Transverse colon (tissue), 4 donors: ENCODE results near the gene TARM1. TPM values are rescaled to one million over a fixed set of nuclear protein-coding genes. Genes with fewer than 3 reads are reported as not detected.

ENCODE experiments used
- DNase-seq: peaks from one replicate; pipeline ENCODE4 v3.0.0-alpha.2; 2019
- H3K27ac ChIP-seq, 4 donors: fragments of 200-600 bp; sonication (generic); 2 replicates each; pipeline ENCODE4 v1.5.1; 2016 to 2018; ENCODE audit warnings: inconsistent platforms in 4 of 4
- H3K27me3 ChIP-seq: fragments of 200-600 bp; sonication (generic); 2 replicates; pipeline ENCODE4 v1.5.1; 2017; ENCODE audit warnings: inconsistent platforms
- H3K36me3 ChIP-seq, 4 donors: fragments of 200-600 bp; sonication (generic); 2 replicates each; pipeline ENCODE4 v1.5.1; 2017 to 2019; ENCODE audit warnings: inconsistent platforms in 4 of 4
- H3K4me1 ChIP-seq, 4 donors: fragments of 200-600 bp; sonication (generic); 2 replicates each; pipeline ENCODE4 v1.5.1; 2017 to 2020; ENCODE audit warnings: inconsistent platforms in 4 of 4
- H3K4me3 ChIP-seq, 4 donors: fragments of 200-600 bp; sonication (generic); 1 replicate in 1 of 4; 2 replicates in 3 of 4; pipeline versions ENCODE4 v1.5.1 to v1.6.1; 2017 to 2019; ENCODE audit warnings: inconsistent platforms in 4 of 4
- H3K9me3 ChIP-seq, 2 donors: fragments of 200-600 bp; sonication (generic); 2 replicates each; pipeline ENCODE4 v1.5.1; 2017 to 2019; ENCODE audit warnings: inconsistent platforms in 2 of 2
- EP300 ChIP-seq: sonication (generic); formaldehyde crosslinking; IDR thresholded peaks from one replicate; pipeline ENCODE4 v1.6.1; 2017; ENCODE audit warnings: antibody characterized with exemption, low read depth
- POLR2A ChIP-seq: fragments of 450-650 bp; IDR thresholded peaks from one replicate; pipeline ENCODE4 v1.6.1; 2016; ENCODE audit warnings: antibody characterized with exemption, mild to moderate bottlenecking, moderate library complexity
- POLR2AphosphoS5 ChIP-seq, 3 donors: sonication (generic); formaldehyde crosslinking; IDR thresholded peaks; one replicate each; pipeline ENCODE4 v1.6.1; 2016; ENCODE audit warnings: antibody characterized with exemption in 3 of 3
- WGBS, 2 donors: methylation state at CpG; one replicate each; pipeline ENCODE4 v1.1.5; 2018; ENCODE audit warnings: low coverage in 1 of 2; 5-methylcytosine and 5-hydroxymethylcytosine counted together
- in situ Hi-C, 4 donors: fragments of 200-750 bp; cut with MboI; loops; one replicate each; pipeline versions ENCODE4 v1.15.0 to v1.15.1; 2017; ENCODE audit warnings: low sequenced_read_pairs in 3 of 4, low pct_ligation_motif_present in 1 of 4, low pct_unique_long_range_greater_than_20kb in 1 of 4
- intact Hi-C: fragments of 100-400 bp; cut with DNase I; formaldehyde crosslinking; loops from one replicate; pipeline ENCODE4 v1.15.1; 2023; ENCODE audit warnings: low total_unique reads
- total RNA-seq, 4 donors: library from RNA; depleted of rRNA; stranded (reverse); fragments of >200 nt; gene quantifications; one replicate each; pipeline ENCODE4 v1.1.0, GENCODE V29; 2016
- TF ChIP-seq, protein P1 (sequence below), 5 experiments: fragments of 200-600 bp in 3 of 5; fragments of 450-650 bp in 2 of 5; sonication (generic) in 3 of 5; IDR thresholded peaks; 1 replicate in 2 of 5; 2 replicates in 3 of 5; pipeline ENCODE4 v1.5.1; 2016 to 2017; ENCODE audit warnings: antibody characterized with exemption in 5 of 5, inconsistent platforms in 3 of 5, mild to moderate bottlenecking in 2 of 5, moderate library complexity in 1 of 5

TARM1 gene
- total RNA-seq, 4 donors from 2014 or later, result not detected

DNA sequence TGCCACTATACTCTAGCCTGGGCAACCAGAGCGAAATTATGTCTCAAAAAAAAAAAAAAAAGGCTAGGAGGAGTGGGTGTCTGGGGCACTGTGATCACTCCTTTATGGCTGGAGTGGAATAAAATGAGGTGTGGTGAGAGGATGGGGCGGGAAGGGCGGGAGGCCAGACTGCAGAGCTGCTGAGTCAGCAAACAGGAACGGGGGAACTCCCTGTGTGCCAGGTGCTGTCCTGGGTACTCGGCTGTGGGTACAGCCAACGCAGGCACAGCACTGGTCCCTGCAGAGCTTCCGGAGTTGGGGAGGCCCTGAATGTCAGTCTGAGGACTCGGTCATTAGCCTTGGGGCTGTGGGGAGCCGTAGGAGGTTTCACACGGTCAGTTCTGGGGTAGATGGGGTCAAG is 40.1 kb upstream of the TARM1 start:
- intact Hi-C loops, result loop anchor here (5.0 kb wide), 1 partner anchor 1151 kb away; no protein-coding TSS in a partner anchor
- H3K27me3 ChIP-seq, result no peaks in the 10 kb centered on the region
- in situ Hi-C loops, result no loop called here
- peaks cover 5 to 9% (median 7%) of the 10 kb centered on the region in 4 donors for H3K4me1 ChIP-seq
- H3K9me3 ChIP-seq, result no peaks in the 10 kb centered on the region
- peaks cover 0 to 57% (median 13%) of the 10 kb centered on the region in 4 donors for H3K36me3 ChIP-seq
- WGBS, 2 donors, result 42 to 61% methylated on average over 2 to 10 of the region's 10 CpGs
- no peak overlapping the region for H3K27ac ChIP-seq
- TF ChIP-seq POLR2AphosphoS5 (IDR thresholded peaks at IDR 0.05), result no peak
- TF ChIP-seq, protein P1, sequence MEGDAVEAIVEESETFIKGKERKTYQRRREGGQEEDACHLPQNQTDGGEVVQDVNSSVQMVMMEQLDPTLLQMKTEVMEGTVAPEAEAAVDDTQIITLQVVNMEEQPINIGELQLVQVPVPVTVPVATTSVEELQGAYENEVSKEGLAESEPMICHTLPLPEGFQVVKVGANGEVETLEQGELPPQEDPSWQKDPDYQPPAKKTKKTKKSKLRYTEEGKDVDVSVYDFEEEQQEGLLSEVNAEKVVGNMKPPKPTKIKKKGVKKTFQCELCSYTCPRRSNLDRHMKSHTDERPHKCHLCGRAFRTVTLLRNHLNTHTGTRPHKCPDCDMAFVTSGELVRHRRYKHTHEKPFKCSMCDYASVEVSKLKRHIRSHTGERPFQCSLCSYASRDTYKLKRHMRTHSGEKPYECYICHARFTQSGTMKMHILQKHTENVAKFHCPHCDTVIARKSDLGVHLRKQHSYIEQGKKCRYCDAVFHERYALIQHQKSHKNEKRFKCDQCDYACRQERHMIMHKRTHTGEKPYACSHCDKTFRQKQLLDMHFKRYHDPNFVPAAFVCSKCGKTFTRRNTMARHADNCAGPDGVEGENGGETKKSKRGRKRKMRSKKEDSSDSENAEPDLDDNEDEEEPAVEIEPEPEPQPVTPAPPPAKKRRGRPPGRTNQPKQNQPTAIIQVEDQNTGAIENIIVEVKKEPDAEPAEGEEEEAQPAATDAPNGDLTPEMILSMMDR (IDR thresholded peaks at IDR 0.05), result no peak
- TF ChIP-seq POLR2A, result no peak
- no peak overlapping the region for H3K4me3 ChIP-seq
- DNase-seq, result peak; percentile 54

DNA sequence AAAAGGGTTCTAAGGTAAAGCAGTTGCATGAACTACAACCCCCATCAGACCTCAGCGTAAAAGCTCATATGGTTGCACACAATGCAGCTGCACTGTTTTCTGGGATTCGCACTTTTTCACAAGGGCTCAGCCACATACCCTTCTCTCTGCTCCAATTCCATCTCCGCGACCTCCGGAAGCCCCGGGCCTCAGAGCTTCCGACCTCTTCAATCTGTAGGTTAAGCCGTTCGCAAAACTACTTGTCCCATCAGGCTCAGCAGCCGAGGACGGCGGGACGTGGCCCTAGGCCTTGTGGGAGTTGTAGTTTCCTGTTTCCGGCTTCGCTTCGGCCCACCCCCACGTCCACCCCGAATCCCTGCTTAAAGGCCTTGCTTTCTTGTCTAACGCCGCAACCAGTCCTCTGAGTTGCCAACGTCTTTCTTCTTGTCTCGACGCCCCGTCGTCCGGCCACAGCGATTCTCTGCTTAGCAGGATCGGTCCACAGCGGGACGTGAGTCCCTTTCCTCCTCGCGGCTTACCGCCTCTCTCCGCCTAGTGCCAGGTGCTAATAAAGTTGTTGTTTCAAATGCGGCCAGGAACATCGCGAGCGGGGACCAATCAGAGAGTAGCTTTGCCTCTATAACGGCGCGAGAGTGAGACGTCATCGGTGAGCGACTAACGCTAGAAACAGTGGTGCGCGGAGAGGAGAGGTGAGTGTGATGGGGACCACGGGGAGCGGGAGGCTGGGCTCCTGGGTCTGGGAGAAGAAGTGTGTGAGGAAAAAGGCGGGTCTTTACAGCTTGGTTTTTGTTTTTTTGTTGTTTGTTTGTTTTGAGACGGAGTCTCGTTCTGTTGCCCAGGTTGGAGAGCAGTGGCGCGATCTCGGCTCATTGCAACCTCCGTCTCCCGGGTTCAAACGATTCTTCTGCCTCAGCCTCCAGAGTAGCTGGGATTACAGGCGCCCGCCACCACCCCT is 34.2 kb upstream of the TARM1 start, which contains the start of the genes PRPF31 and TFPT:
Gene PRPF31, plus strand, starts transcription at position 646 of the 955 bp plus-strand sequence. CDS start 2,525 bp downstream, outside the sequence.
Gene TFPT, minus strand, starts transcription at position 549 of the 955 bp plus-strand sequence. Its CDS starts 388 bp downstream, at position 161.
- in situ Hi-C loops (no loop called here), intact Hi-C loops (no loop called here)
- H3K27ac ChIP-seq, result peak within 1 kb of the TSS; percentile 85 to 95 (median 94)
- H3K27me3 ChIP-seq, result no peaks in the 10 kb centered on the region
- TF ChIP-seq EP300 (no peak), POLR2A (peak; percentile 73), POLR2AphosphoS5 (IDR thresholded peaks at IDR 0.05) (peak; percentile 85 to 96 (median 92))
- TF ChIP-seq, protein P1 (IDR thresholded peaks at IDR 0.05), result peak in 1 of 5 experiments; percentile 24
- peak within 1 kb of the TSS; percentile 64 to 99 (median 72) for H3K4me3 ChIP-seq
- peak; percentile 97 for DNase-seq
- H3K9me3 ChIP-seq, result no peaks in the 10 kb centered on the region
- 0% methylated on average over 24 to 60 of the region's 60 CpGs for whole genome bisulfite sequencing, 2 donors
- peaks cover 0 to 14% (median 3%) of the 10 kb centered on the region in 4 donors for H3K36me3 ChIP-seq
- peaks cover 16 to 28% (median 21%) of the 10 kb centered on the region in 4 donors for H3K4me1 ChIP-seq

DNA sequence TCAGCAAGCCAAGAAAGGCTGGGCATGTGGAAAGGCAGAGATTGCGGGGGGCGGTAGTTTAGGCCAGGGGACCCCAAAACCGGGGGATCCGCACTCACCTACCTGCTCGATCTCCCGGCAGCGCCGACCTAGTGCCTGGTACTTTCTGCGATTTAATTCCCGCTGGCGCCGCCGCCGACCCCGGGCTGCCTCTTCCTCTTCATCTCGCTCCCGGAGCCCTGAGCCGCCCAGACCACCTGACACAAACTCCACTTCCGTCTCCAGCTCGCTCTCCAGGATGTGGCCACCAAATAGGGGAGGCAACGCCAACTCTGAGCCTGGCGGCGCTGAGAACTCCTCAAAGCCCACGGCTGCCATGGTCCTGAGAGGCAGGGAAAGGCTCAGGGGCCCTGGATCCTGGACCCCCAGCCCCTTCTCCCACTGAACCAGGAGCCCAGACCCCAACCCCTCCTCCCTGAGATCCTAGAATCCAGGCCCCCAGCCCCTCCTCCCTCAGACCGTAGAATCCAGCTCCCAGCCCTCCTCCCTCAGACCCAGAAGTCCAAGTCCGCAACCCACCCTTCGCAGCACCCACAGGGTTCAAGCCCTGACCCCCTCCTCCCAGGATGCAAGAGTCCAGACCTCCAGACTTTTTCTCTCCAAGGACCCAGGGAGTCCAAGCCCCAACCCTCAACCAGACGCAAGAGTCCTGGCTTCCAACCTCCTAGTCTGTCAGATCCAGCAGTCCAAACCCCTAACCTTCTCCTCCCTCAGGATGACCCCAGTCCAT is 33.4 kb upstream of the TARM1 start:
- no peaks in the 10 kb centered on the region for H3K27me3 ChIP-seq
- H3K27ac ChIP-seq, result peak overlapping the region; percentile 85 to 95 (median 94)
- peaks cover 16 to 28% (median 21%) of the 10 kb centered on the region in 4 donors for H3K4me1 ChIP-seq
- intact Hi-C loops, result no loop called here
- no peak for TF ChIP-seq POLR2A
- TF ChIP-seq EP300, result no peak
- TF ChIP-seq, protein P1 (IDR thresholded peaks at IDR 0.05), result no peak
- no peak for TF ChIP-seq POLR2AphosphoS5 (IDR thresholded peaks at IDR 0.05)
- 26 to 27% methylated on average over 18 to 27 of the region's 28 CpGs for WGBS, 2 donors
- H3K36me3 ChIP-seq, result peaks cover 0 to 12% (median 5%) of the 10 kb centered on the region in 4 donors
- H3K4me3 ChIP-seq, result peak overlapping the region; percentile 64 to 99 (median 72)
- DNase-seq, result peak; percentile 46
- no peaks in the 10 kb centered on the region for H3K9me3 ChIP-seq
- in situ Hi-C loops, result no loop called here

DNA sequence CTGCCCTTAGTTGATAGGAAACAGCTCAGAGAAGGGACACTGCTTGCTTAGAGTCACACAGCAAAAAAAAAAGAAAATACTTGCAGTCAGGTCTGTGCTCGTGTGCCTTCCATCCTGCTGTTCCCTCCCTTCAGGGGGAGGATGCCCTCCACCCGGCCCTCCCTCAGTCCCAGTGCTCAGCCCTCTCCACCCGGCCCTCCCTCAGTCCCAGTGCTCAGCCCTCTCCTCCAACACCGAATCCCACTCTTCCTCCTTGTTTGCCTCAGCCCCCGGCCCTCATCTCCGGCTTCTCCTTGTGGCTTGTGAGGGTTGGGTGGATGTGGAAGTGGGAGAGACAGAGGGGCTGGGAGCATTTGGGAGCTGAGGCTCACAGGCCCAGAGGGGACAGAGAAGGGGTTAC is 28.5 kb upstream of the TARM1 start:
- in situ Hi-C loops (no loop called here), intact Hi-C loops (no loop called here)
- Histone ChIP-seq H3K27me3 (no peaks in the 10 kb centered on the region), H3K36me3 (peaks cover 0 to 34% (median 11%) of the 10 kb centered on the region in 4 donors), H3K4me1 (peaks cover 4 to 13% (median 9%) of the 10 kb centered on the region in 4 donors), H3K9me3 (no peaks in the 10 kb centered on the region), H3K4me3 (no peak overlapping the region), H3K27ac (no peak overlapping the region)
- DNase-seq, result no peak
- WGBS, 2 donors, result 81 to 90% methylated on average over 2 to 6 of the region's 6 CpGs
- TF ChIP-seq, protein P1 (IDR thresholded peaks at IDR 0.05), result no peak
- TF ChIP-seq EP300 (no peak), POLR2A (no peak), POLR2AphosphoS5 (IDR thresholded peaks at IDR 0.05) (no peak)
